ENCODE results near the gene ATF7.

The ATF7 gene

GRCh38 chr12:53500142-53500775 lies 125.9 kb downstream of the ATF7 start:
- no peak for DNase-seq (ENCODE audit: low spot score)

- DNase-seq (ENCODE audit: low spot score), result peak; percentile 89
Observed at GRCh38 chr12:53499266-53500141, 126.7 kb downstream of the ATF7 start, which contains the start of gene MAP3K12. TSS of gene MAP3K12 (minus strand) at chr12:53499458. CDS start at chr12:53487391, 12,067 bp downstream.

GRCh38 chr12:53498235-53498630 lies 127.9 kb downstream of the ATF7 start:
- DNase-seq (ENCODE audit: low spot score), result no peak

GRCh38 chr12:53497461-53497860 lies 128.7 kb downstream of the ATF7 start:
- DNase-seq (ENCODE audit: low spot score), result no peak

GRCh38 chr12:53496752-53497032 lies 129.5 kb downstream of the ATF7 start:
- peak; percentile 32 for DNase-seq (ENCODE audit: low spot score)

GRCh38 chr12:53495903-53496751 lies 130.1 kb downstream of the ATF7 start:
- peak; percentile 82 for DNase-seq (ENCODE audit: low spot score)

- DNase-seq (ENCODE audit: low spot score), result no peak
Observed at GRCh38 chr12:53493610-53494391, 132.4 kb downstream of the ATF7 start.

GRCh38 chr12:53492830-53493609 lies 133.2 kb downstream of the ATF7 start:
- peak; percentile 100 for DNase-seq (ENCODE audit: low spot score)

GRCh38 chr12:53492188-53492587 lies 134.0 kb downstream of the ATF7 start:
- DNase-seq (ENCODE audit: low spot score), result no peak

GRCh38 chr12:53489242-53489864 lies 136.8 kb downstream of the ATF7 start:
- no peak for DNase-seq (ENCODE audit: low spot score)

- no peak for DNase-seq (ENCODE audit: low spot score)
Observed at GRCh38 chr12:53486736-53487487, 139.3 kb downstream of the ATF7 start.

GRCh38 chr12:53485955-53486735 lies 140.0 kb downstream of the ATF7 start:
- DNase-seq (ENCODE audit: low spot score), result no peak

GRCh38 chr12:53484686-53485575 lies 141.3 kb downstream of the ATF7 start:
- no peak for DNase-seq (ENCODE audit: low spot score)

- DNase-seq (ENCODE audit: low spot score), result no peak
Observed at GRCh38 chr12:53483979-53484377, 142.2 kb downstream of the ATF7 start.

- DNase-seq (ENCODE audit: low spot score), result no peak
Observed at GRCh38 chr12:53483225-53483978, 142.8 kb downstream of the ATF7 start.

GRCh38 chr12:53482626-53483168 lies 143.5 kb downstream of the ATF7 start:
- DNase-seq (ENCODE audit: low spot score), result no peak
